DOHH2 (cell line): ENCODE results near the gene PPP2R5B.

Experiments
- H3F3A ChIP-seq: fragments of 200-600 bp; sonication (generic), shearing (Covaris generic); 2 replicates; pipeline ENCODE4 v1.6.0; 2016; ENCODE audit warnings: antibody characterized with exemption, mild to moderate bottlenecking; ENCODE audit not compliant: control insufficient read depth, insufficient read depth
- H3K27ac ChIP-seq: fragments of 200-600 bp; sonication (generic); 2 replicates; pipeline ENCODE4 v1.5.1; 2014; ENCODE audit warnings: low read depth, mild to moderate bottlenecking, low read length, moderate library complexity
- H3K27me3 ChIP-seq: fragments of 200-600 bp; sonication (generic); 2 replicates; pipeline ENCODE4 v1.6.1; 2014; ENCODE audit warnings: mild to moderate bottlenecking, low read length, mixed read lengths; ENCODE audit not compliant: control insufficient read depth
- H3K36me3 ChIP-seq: fragments of 200-600 bp; sonication (generic); 2 replicates; pipeline ENCODE4 v1.6.1; 2014; ENCODE audit warnings: mild to moderate bottlenecking, low read length, moderate library complexity, mixed read lengths; ENCODE audit not compliant: control insufficient read depth
- H3K4me1 ChIP-seq: fragments of 200-600 bp; sonication (generic); 2 replicates; pipeline ENCODE4 v1.6.1; 2014; ENCODE audit warnings: mild to moderate bottlenecking, low read length, mixed read lengths; ENCODE audit not compliant: control insufficient read depth
- H3K4me2 ChIP-seq: fragments of 200-600 bp; sonication (generic); 2 replicates; pipeline ENCODE4 v1.6.0; 2014; ENCODE audit warnings: mild to moderate bottlenecking, low read length, moderate library complexity
- H3K4me3 ChIP-seq: fragments of 200-600 bp; sonication (generic); 2 replicates; pipeline ENCODE4 v1.5.1; 2014; ENCODE audit warnings: mild to moderate bottlenecking, low read length, mixed read lengths
- H3K79me2 ChIP-seq: fragments of 200-600 bp; sonication (generic); 2 replicates; pipeline ENCODE4 v1.6.1; 2014; ENCODE audit warnings: mild to moderate bottlenecking, low read length, mixed read lengths; ENCODE audit not compliant: control insufficient read depth
- H3K9me2 ChIP-seq: fragments of 200-600 bp; sonication (generic); replicated peaks from 2 replicates; pipeline ENCODE4 v1.6.1; 2014; ENCODE audit warnings: mild to moderate bottlenecking, low read length, mixed read lengths; ENCODE audit not compliant: control insufficient read depth
- H3K9me3 ChIP-seq: fragments of 200-600 bp; sonication (generic); 2 replicates; pipeline ENCODE4 v1.6.1; 2014; ENCODE audit warnings: antibody characterized with exemption, low read length, mixed read lengths; ENCODE audit not compliant: control insufficient read depth, insufficient read depth
- H4K20me1 ChIP-seq: fragments of 200-600 bp; sonication (generic); 2 replicates; pipeline ENCODE4 v1.6.0; 2014; ENCODE audit warnings: low read depth, mild to moderate bottlenecking, antibody characterized with exemption, low read length, moderate library complexity; ENCODE audit not compliant: control insufficient read depth, insufficient read depth
- EZH2phosphoT487 ChIP-seq: fragments of 200-600 bp; sonication (generic); IDR thresholded peaks from 2 replicates; pipeline ENCODE4 v1.6.1; 2017; ENCODE audit warnings: borderline replicate concordance, mild to moderate bottlenecking, antibody characterized with exemption, low read length, moderate library complexity, mixed read lengths
- TF ChIP-seq, protein P1 (sequence below): fragments of 200-600 bp; sonication (generic); IDR thresholded peaks from one replicate; pipeline ENCODE4 v1.5.1; 2014; ENCODE audit warnings: antibody characterized with exemption, mild to moderate bottlenecking, low read depth, low read length; ENCODE audit not compliant: poor library complexity, severe bottlenecking

PPP2R5B gene

DNA sequence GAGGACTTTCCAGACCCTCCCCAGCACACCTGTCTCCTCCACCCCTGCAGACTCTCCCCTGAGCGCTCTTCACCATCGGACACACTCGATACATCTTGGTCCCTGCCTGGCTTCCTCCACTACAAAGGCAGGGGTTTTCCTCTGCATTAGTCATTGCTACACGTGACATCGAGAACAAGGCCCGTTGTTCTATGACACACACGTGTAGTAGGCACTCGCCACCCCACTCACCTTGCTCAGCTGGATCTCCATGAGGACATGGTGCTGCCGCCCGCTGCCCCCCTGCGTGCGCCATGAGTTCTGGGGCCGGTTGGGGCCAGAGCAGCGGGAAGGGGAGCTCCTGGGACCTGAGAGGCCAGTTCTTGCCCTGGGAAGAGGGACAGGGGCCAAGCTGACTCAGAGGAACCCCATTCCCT lies 24.2 kb upstream of the PPP2R5B start:
- TF ChIP-seq, protein P1, sequence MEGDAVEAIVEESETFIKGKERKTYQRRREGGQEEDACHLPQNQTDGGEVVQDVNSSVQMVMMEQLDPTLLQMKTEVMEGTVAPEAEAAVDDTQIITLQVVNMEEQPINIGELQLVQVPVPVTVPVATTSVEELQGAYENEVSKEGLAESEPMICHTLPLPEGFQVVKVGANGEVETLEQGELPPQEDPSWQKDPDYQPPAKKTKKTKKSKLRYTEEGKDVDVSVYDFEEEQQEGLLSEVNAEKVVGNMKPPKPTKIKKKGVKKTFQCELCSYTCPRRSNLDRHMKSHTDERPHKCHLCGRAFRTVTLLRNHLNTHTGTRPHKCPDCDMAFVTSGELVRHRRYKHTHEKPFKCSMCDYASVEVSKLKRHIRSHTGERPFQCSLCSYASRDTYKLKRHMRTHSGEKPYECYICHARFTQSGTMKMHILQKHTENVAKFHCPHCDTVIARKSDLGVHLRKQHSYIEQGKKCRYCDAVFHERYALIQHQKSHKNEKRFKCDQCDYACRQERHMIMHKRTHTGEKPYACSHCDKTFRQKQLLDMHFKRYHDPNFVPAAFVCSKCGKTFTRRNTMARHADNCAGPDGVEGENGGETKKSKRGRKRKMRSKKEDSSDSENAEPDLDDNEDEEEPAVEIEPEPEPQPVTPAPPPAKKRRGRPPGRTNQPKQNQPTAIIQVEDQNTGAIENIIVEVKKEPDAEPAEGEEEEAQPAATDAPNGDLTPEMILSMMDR: no peak
- no peak for TF ChIP-seq EZH2phosphoT487
- Histone ChIP-seq H3K27me3 (no peaks in the 10 kb centered on the region), H3K4me3 (no peak overlapping the region), H3F3A (no peaks in the 10 kb centered on the region), H3K4me2 (no peak overlapping the region), H3K9me2 (no peaks in the 10 kb centered on the region), H3K4me1 (no peaks in the 10 kb centered on the region), H3K79me2 (no peaks in the 10 kb centered on the region), H3K27ac (no peak overlapping the region), H3K36me3 (peaks cover 20% of the 10 kb centered on the region; the same call in 1 of the 2 replicates), H4K20me1 (no peaks in the 10 kb centered on the region), H3K9me3 (no peaks in the 10 kb centered on the region)

DNA sequence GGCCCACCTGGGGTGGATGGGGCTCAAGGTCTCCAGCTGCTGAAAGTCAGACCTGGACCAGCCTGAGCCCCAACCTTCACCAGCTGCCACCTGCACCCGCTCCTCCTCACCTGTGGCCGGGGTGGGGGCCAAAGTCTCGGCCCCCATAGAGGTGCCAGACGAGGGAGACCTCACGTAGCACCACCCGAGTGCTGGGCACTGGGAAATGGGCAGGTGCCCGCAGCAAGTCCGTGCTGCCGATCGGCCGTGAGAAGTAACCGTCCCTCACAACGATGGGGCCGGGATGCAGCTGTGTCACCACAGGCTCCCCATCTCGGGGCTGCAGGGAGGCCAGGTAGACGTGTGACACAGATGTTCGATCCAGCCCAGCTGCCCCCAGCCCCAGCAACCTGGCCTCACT lies 23.7 kb upstream of the PPP2R5B start:
- H3F3A ChIP-seq: no peaks in the 10 kb centered on the region
- H3K9me2 ChIP-seq: no peaks in the 10 kb centered on the region
- no peak overlapping the region for H3K27ac ChIP-seq
- H3K79me2 ChIP-seq: no peaks in the 10 kb centered on the region
- no peaks in the 10 kb centered on the region for H3K27me3 ChIP-seq
- no peaks in the 10 kb centered on the region for H3K9me3 ChIP-seq
- peaks cover 24% of the 10 kb centered on the region; the same call in 1 of the 2 replicates for H3K36me3 ChIP-seq
- no peak overlapping the region for H3K4me2 ChIP-seq
- no peaks in the 10 kb centered on the region for H4K20me1 ChIP-seq
- no peak overlapping the region for H3K4me3 ChIP-seq
- no peaks in the 10 kb centered on the region for H3K4me1 ChIP-seq
- no peak for TF ChIP-seq EZH2phosphoT487
- TF ChIP-seq, protein P1: no peak

DNA sequence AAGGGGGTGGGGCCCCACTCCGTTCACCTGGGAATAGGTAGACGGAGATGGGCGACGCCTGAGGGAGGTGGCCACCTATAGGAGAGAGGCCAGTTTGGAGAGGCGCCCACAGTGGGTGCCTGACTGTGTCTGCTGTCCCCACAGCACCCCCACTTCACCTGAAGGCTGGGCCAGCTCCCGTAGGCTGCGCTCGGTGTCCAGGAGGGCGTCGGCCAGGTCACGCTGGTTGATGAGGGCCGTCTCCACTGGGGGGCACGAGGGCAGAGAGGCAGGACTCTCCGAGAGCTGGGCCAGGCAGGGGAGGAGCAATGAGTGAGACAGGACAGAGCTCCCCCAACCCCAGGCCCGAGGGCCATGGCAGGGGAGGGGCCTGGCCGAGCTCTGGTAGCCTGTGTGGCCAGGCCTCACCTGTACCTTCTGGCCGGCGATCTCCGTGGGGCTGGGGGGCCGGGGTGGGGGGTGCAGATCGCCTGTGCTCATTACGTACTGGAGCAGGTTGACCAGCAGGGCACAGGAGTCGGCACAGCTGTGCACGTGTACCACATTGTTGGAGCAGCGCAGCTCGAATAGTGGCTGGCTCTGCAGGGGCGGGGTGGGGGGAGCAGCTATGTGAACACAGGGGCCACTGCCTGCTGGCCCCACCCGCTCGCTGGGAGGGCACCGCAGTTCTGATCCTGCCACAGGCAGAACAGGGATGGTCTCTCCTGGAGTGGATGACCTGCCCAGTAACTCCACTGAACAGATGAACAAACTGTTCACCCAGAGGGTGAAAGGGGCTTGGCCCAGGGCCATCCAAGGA lies 22.2 kb upstream of the PPP2R5B start:
- no peak overlapping the region for H3K27ac ChIP-seq

More for the DNA sequence above, 22.2 kb upstream of the PPP2R5B start:
- peaks cover 39% of the 10 kb centered on the region for H3K36me3 ChIP-seq
- H3K27me3 ChIP-seq: no peaks in the 10 kb centered on the region
- no peak overlapping the region for H3K4me3 ChIP-seq
- no peak for TF ChIP-seq EZH2phosphoT487
- TF ChIP-seq, protein P1: no peak
- H4K20me1 ChIP-seq: no peaks in the 10 kb centered on the region
- H3K9me2 ChIP-seq: no peaks in the 10 kb centered on the region
- H3K9me3 ChIP-seq: no peaks in the 10 kb centered on the region
- no peak overlapping the region for H3K4me2 ChIP-seq
- H3F3A ChIP-seq: no peaks in the 10 kb centered on the region
- H3K4me1 ChIP-seq: no peaks in the 10 kb centered on the region
- H3K79me2 ChIP-seq: no peaks in the 10 kb centered on the region
